NB4 (cell line): ENCODE results near the gene COL1A1.
A peak's percentile ranks its signal among the peaks of the same experiment; 100 is the strongest.

ENCODE experiments used
- DNase-seq: peaks from one replicate; pipeline ENCODE4 v3.0.0; 2010; ENCODE audit warnings: low read depth
- H3K4me3 ChIP-seq: one replicate; pipeline ENCODE4 v1.5.1; 2011; ENCODE audit warnings: mild to moderate bottlenecking, low read depth, low read length, moderate library complexity
- CTCF ChIP-seq: IDR thresholded peaks from one replicate; pipeline ENCODE4 v1.5.1; 2012; ENCODE audit warnings: low read depth, low read length
- MAX ChIP-seq: IDR thresholded peaks from 2 replicates; pipeline ENCODE4 v1.6.1; 2011; ENCODE audit warnings: low read depth, low read length
- MYC ChIP-seq: IDR thresholded peaks from 2 replicates; pipeline ENCODE4 v1.6.1; 2011; ENCODE audit warnings: low read depth, low read length
- POLR2A ChIP-seq: IDR thresholded peaks from 2 replicates; pipeline ENCODE4 v1.6.1; 2011; ENCODE audit warnings: mild to moderate bottlenecking; ENCODE audit not compliant: insufficient read length; ENCODE audit errors: extremely low read depth

The COL1A1 gene

DNA sequence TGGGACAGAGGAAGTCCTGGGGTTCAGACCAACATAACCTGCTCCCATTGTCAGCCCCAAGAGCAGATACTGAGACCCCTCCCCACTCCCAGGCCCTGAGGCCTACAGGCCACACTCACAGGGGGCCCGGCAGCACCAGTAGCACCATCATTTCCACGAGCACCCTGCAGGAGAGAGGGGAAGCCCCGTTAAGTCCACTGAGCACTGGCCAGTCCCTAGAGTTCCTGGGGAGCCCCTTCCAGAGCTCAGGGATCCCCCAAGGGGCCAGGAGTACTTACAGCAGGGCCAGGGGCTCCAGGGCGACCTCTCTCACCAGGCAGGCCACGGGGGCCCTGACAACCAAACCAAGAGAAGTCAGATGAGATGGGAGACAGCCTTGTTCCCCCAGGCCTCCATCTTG, 5.4 kb downstream of the COL1A1 start:
- no peak for TF ChIP-seq MAX
- no peak for TF ChIP-seq MYC
- TF ChIP-seq CTCF = no peak
- DNase-seq = no peak
- H3K4me3 ChIP-seq = no peak overlapping the region

DNA sequence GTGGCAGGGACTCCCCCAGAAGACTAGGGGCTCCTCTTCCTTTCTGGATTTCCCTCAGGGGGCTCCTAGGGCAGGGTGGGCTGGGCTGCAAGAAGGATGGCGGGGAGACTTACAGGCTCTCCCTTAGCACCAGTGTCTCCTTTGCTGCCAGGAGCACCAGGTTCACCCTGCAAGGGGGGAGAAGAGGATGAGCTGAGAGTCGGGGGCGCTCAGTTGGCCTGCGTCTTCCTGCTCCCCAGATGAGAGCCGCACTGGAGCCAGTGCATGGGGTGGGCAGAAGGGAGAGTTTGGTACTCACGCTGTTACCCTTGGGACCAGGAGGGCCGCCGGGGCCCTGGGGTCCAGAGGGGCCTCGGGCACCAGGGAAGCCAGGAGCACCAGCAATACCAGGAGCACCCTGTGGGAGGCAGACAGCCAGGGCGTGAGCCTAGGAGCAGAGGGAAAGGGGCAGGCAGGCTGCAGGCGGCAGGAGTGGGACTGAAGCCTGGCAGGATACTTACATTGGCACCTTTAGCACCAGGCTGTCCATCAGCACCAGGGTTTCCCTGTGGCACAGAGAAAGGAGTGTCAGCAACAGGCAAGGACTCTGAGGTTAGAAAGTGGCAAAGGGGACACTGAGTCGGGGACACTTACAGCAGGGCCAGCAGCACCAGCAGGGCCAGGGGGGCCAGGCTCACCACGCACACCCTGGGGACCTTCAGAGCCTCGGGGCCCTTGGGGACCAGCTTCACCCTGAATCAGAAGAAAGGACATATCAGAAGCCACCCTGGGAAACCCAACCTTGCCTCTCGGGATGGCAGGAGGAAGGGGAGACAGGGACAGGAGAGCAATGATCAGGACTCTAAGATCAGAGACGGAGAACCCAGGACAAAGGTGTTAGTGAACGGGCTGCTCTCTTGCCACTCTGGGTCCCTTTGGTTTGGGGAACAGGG, 6.2 kb downstream of the COL1A1 start:
- no peak overlapping the region for H3K4me3 ChIP-seq
- TF ChIP-seq POLR2A = no peak
- no peak for TF ChIP-seq MYC
- TF ChIP-seq CTCF = peak; percentile 13
- DNase-seq = no peak

DNA sequence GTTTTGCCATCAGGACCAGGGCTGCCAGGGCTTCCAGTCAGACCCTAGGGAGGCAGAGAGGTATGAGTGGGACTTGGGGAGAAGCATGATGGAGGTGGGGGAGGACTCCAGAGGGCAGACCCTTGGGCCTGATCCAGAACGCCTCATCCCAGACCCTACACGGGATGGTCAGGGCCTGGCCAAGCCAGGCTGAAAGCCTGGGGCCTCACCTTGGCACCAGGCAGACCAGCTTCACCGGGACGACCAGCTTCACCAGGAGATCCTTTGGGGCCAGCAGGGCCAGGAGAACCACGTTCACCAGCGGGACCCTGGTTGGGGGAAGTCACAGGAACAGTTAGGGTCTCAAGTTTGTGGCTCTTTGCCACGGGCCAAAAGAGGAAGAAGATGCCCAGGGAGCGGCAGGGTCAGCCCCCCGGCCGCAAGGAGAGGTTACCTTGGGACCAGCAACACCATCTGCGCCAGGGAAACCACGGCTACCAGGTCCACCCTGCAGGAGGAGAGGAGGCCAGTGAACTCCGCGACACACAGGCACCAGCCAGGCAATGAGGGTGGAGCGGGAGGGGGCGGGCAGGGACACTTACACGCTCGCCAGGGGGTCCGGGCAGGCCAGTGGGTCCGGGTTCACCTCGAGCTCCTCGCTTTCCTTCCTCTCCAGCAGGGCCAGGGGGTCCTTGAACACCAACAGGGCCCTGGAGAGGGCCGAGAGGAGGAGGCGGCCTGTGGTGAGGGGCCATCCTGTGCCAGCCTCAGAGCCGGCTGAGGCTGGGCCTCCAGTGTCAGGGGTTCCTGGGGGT, 7.1 kb downstream of the COL1A1 start:
- no peak for DNase-seq
- no peak overlapping the region for H3K4me3 ChIP-seq
- TF ChIP-seq MAX = no peak
- no peak for TF ChIP-seq POLR2A
- no peak for TF ChIP-seq MYC
- TF ChIP-seq CTCF = no peak

- no peak for DNase-seq
- H3K4me3 ChIP-seq = no peak overlapping the region
These were observed 8.7 kb downstream of the COL1A1 start for GRCh38 chr17:50192618-50193291.

GRCh38 chr17:50192144-50192617, 9.2 kb downstream of the COL1A1 start:
- no peak overlapping the region for H3K4me3 ChIP-seq

More at GRCh38 chr17:50192618-50193291, 8.7 kb downstream of the COL1A1 start:
- no peak for TF ChIP-seq CTCF
- TF ChIP-seq MYC = no peak
- TF ChIP-seq POLR2A = no peak

More at GRCh38 chr17:50192144-50192617, 9.2 kb downstream of the COL1A1 start:
- no peak for TF ChIP-seq POLR2A
- no peak for TF ChIP-seq MAX
- TF ChIP-seq MYC = no peak
- no peak for TF ChIP-seq CTCF
- DNase-seq = no peak
